Stimulated activated CD8-positive, alpha-beta memory T cell treated with anti-CD3 and anti-CD28 coated beads, Interleukin-7, amount 100 ng/mL, for 4 hours (primary cell): ENCODE data around the gene HRH1.
"Not testable (repeated sequence)": the region's sequence is repeated elsewhere in the genome, so short reads cannot be mapped to it uniquely, and the experiment has no call there.

Experiments
- DNase-seq, 2 donors: peaks; one replicate each; pipeline ENCODE4 v3.0.0-alpha.2; 2020; ENCODE audit warnings: low read depth in 2 of 2

HRH1 gene

GRCh38 chr3:11140713-11141104, 13.6 kb upstream of the HRH1 start:
- DNase-seq = no peak

DNA sequence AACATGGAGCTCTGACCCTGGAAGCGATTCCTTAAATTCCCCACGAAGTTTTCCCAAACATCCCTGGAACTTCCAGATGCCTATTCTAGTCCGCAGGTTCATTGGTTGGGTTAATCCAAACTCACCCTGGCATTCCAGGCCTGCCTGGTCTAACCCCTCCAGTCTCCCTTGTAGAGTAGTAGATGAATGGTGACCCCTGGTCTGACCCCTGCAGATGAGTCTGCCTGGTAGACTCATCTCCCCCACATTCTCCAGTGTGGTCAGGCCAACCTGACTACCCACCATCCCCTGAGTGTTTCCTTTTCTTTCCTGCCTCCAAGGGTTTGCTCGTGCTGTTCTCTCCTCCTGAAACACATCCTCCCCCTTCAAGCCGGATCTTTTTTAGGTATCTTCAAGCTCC, 10.8 kb upstream of the HRH1 start:
- DNase-seq = no peak

- no peak for DNase-seq
Measured at GRCh38 chr3:11144996-11145395, 9.3 kb upstream of the HRH1 start.

- DNase-seq = no peak
Measured at GRCh38 chr3:11145888-11146287, 8.4 kb upstream of the HRH1 start.

- DNase-seq = no peak
Measured at GRCh38 chr3:11146773-11147660, 7.3 kb upstream of the HRH1 start.

DNA sequence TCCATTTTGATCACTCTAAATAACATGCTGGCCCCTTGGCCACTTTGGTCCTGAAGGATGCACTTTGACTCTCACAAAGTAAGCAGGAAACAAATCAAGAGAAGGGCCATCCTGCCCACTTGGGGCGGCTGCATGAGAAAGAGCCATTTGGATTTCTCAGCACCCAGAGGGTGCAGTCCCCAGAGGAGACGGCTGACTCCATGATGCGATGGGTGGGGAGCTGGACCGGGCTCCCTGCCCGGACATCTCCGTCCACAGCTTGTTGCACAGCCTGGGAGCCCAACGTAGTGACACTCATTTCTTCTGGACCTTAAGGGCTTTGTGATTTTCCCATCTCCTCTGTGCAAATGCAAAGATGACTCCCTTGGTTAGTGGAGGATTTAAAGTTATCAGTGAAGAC, 4.0 kb upstream of the HRH1 start:
- no peak for DNase-seq

DNA sequence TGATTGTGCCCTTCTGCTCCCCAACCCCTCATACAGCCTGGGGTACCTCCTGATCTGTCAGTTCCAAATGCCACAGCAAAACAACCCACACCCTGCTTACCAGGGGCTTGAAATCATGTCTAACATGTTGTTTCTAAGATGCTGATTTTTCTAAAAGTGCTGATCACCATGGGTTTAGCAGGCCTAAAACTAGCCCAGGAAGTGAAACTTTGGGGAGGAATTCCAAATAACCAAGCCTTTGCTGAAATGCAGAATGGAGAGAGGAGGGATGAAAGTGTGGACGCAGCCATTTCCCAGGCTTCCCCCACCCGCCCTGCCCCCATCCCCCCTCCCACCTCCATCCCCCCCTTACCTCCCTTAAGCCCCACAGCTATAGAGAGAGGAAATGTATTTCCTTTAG, 2.0 kb upstream of the HRH1 start:
- no peak for DNase-seq

- DNase-seq = no peak
Measured at GRCh38 chr3:11154953-11155325, 646 bp downstream of the HRH1 start.

GRCh38 chr3:11155341-11156025, 1.2 kb downstream of the HRH1 start:
- DNase-seq = no peak

DNA sequence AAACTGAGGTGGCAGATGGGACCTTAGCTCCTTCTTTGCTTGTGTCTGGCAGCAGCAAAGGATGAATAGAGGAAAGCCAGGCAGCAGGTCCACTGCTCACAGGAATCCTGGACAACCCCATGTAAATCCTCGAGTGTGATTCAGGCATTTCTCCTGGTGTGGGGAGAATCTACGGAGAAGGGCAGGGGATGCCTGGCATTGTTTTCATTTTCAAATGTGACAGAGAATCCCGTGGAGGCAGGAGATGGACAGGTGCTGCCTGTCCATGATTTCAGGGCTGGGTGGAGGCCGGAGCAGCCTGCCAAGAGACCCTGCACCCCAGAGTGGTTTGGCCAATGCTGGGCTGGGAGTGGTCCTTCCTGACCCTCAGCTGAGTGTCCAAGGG, 1.7 kb downstream of the HRH1 start:
- no peak for DNase-seq

DNA sequence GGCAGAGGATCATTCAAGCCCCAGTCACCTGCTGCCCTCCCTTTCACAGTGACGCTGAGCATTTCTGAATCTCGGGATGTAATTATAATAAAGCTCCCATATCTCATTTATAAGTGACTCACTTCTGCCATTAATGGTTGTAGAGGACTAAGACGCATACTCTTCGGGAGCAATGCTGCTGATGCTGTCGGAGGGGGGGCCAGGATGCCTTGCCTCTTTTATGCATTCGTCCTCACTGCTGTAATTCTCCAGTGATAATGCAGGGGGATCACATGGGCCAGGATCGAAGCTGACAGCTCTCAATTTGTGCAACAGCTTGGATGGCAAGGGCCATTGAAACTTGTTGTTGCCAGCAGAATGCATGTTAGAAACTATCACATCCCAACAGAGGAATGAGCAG, 3.1 kb downstream of the HRH1 start:
- no peak for DNase-seq

GRCh38 chr3:11159421-11159904, 5.2 kb downstream of the HRH1 start:
- DNase-seq = no peak

- DNase-seq = no peak
Measured at GRCh38 chr3:11161666-11162065, 7.4 kb downstream of the HRH1 start.

- DNase-seq = no peak
Measured at GRCh38 chr3:11162401-11163345, 8.4 kb downstream of the HRH1 start.

DNA sequence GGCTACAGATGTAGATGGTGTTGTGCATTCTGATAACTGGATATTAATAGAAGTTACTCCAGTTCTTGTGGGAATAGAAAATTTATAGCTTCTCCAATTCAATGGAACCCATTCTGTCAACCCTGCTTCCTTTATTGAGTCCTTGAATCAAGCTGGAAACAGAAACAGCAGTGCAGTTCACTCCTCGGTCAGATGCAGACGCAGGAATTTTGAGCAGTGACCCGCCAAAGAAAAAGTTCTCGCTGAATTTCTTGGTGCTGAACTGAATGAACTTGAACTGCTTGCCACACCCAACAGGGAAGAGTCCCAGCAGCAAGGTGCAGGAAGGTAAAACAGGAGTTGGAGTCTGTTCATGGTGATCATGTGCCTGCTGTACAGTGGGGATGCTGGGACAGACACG, 10.3 kb downstream of the HRH1 start:
- no peak for DNase-seq

DNA sequence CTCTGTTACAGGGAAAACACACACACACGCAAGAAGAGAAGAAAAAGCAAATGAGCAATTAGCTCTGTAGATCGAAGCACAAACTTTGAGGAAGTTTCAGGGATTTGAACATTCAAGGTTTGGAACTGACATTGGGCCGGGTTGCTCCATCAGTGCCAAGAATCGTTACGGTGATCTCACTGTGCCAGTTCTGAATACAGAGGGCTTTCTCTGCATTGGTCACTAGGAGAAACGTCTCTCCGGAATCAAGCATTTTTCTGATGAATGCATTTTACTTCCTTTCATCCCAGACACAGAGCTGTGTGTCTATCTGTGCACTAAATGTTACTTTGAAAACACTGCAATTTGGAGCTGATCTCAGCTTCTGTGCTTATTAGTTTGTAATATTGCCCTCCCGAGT, 11.2 kb downstream of the HRH1 start:
- DNase-seq = no peak

DNA sequence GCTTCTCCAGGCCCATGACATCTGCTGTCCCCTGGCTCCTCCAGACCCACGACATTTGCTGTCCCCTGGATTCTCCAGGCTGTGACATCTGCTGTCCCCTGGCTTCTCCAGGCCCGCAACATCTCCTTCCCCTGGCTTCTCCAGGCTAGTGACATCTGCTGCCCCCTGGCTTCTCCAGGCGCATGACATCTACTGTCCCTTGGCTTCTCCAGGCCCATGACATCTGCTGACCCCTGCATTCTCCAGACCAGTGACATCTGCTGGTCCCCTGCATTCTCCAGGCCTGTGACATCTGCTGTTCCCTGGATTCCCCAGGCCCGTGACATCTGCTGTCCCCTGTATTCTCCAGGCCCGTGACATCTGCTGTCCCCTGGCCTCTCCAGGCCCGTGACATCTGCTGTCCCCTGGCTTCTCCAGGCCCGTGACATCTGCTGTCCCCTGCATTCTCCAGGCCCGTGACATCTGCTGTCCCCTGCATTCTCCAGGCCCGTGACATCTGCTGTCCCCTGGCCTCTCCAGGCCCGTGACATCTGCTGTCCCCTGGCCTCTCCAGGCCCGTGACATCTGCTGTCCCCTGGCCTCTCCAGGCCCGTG, 12.6 kb downstream of the HRH1 start:
- DNase-seq = not testable (repeated sequence)

- DNase-seq = no peak
Measured at GRCh38 chr3:11167590-11167989, 13.3 kb downstream of the HRH1 start.

GRCh38 chr3:11168406-11168805, 14.1 kb downstream of the HRH1 start:
- no peak for DNase-seq

DNA sequence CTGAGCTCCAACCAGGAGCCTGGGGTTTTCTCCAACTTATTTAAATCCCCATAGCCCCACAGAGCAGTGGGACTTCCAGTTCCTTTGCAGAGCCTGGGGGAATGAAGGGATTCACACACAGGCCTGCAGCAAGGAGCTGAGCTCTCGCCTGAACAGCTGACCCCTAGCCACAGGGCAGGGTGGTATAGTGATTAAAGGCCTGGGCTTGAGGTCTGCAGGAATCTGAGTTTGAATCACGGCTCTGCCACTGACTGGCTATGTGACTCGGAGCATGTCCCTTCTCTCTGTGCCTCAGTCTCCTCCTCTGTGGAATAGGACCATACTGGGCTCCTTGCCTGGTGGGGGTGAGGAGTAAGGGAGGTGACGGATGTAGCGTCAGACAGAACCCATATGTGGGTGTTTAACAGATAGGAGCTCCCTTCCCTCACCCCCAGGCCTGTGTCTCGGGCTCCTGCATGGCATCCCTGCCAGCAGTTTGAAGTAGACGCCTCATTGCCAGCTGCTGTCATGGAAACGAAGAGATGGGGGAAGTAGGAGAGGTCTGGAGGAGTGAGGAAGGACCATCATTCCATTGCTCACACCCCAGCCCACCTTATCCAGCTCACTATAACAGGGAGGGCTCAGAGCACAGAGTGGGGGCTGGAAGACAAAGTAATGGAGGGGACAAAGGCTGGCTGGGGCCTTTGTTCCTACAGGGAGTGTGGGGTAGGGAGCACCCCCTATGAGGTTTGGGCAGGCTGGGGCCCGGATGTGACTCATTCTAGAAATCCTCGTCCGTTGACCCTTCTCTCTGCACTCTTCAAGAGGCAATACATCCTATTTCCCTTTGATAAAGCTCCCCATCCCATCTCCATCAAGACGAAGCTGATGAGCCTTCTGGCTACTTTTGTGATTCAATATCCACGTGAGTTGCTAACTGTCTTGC, 14.8 kb downstream of the HRH1 start:
- DNase-seq = no peak
